Renal pelvis (tissue), 4 donors: Measurements from ENCODE around the gene RBFOX1. TPM values are rescaled to one million over a fixed set of nuclear protein-coding genes. Genes with fewer than 3 reads are reported as not detected.

Experiments
- DNase-seq: peaks from one replicate; pipeline ENCODE4 v3.0.0-alpha.2; 2013
- polyA plus RNA-seq, 3 donors: library from polyadenylated mRNA; unstranded; fragments of 120-200 nt; gene quantifications; one replicate each; pipeline ENCODE4 v1.2.1, GENCODE V29; 2013; ENCODE audit not compliant: insufficient read length in 3 of 3

RBFOX1 gene
- polyA plus RNA-seq, 3 donors, result 3.1 to 3.9 (median 3.4) TPM

- DNase-seq, result no peak
These were observed 39.5 kb downstream of the RBFOX1 start for GRCh38 chr16:7372095-7372494.

GRCh38 chr16:7373776-7374175 is 41.1 kb downstream of the RBFOX1 start:
- DNase-seq, result no peak

- DNase-seq, result no peak
These were observed 42.0 kb downstream of the RBFOX1 start for GRCh38 chr16:7374614-7375174.

- DNase-seq, result no peak
These were observed 43.6 kb downstream of the RBFOX1 start for GRCh38 chr16:7376227-7376626.

GRCh38 chr16:7377231-7377630 is 44.6 kb downstream of the RBFOX1 start:
- DNase-seq, result no peak

- DNase-seq, result no peak
These were observed 45.5 kb downstream of the RBFOX1 start for GRCh38 chr16:7378024-7378695.

- DNase-seq, result no peak
These were observed 47.8 kb downstream of the RBFOX1 start for GRCh38 chr16:7380441-7380840.

- DNase-seq, result no peak
These were observed 48.3 kb downstream of the RBFOX1 start for GRCh38 chr16:7380911-7381310.

- no peak for DNase-seq
These were observed 49.0 kb downstream of the RBFOX1 start for GRCh38 chr16:7381671-7382070.

- no peak for DNase-seq
These were observed 49.9 kb downstream of the RBFOX1 start for GRCh38 chr16:7382521-7382920.

- DNase-seq, result no peak
These were observed 58.3 kb downstream of the RBFOX1 start for GRCh38 chr16:7390974-7391373.

GRCh38 chr16:7391694-7392093 is 59.0 kb downstream of the RBFOX1 start:
- DNase-seq, result no peak

- no peak for DNase-seq
These were observed 59.6 kb downstream of the RBFOX1 start for GRCh38 chr16:7392206-7392605.

- DNase-seq, result no peak
These were observed 61.0 kb downstream of the RBFOX1 start for GRCh38 chr16:7393680-7394079.

GRCh38 chr16:7394720-7395336 is 62.2 kb downstream of the RBFOX1 start:
- DNase-seq, result no peak

GRCh38 chr16:7397901-7398300 is 65.3 kb downstream of the RBFOX1 start:
- no peak for DNase-seq

- DNase-seq, result no peak
These were observed 65.9 kb downstream of the RBFOX1 start for GRCh38 chr16:7398536-7398935.

GRCh38 chr16:7399296-7399695 is 66.7 kb downstream of the RBFOX1 start:
- DNase-seq, result no peak

- DNase-seq, result no peak
These were observed 67.7 kb downstream of the RBFOX1 start for GRCh38 chr16:7400117-7400890.

GRCh38 chr16:7404217-7404616 is 71.6 kb downstream of the RBFOX1 start:
- DNase-seq, result no peak

GRCh38 chr16:7405166-7405565 is 72.5 kb downstream of the RBFOX1 start:
- DNase-seq, result peak; percentile 69

- DNase-seq, result peak; percentile 8
These were observed 76.2 kb downstream of the RBFOX1 start for GRCh38 chr16:7408700-7409365.
